H1 (cell line): ENCODE results near the gene EFHD1. TPM values are rescaled to one million over a fixed set of nuclear protein-coding genes. Genes with fewer than 3 reads are reported as not detected.

ENCODE experiments used
- CTCF ChIA-PET: fragments of 300-600 bp; sonication (Branson Sonifier 250); formaldehyde crosslinking; loops from one replicate; lab custom pipeline; 2021; ENCODE audit not compliant: partially characterized antibody; lab: Charles Lee
- POLR2A ChIA-PET: fragments of 300-600 bp; sonication (Branson Sonifier 250); formaldehyde crosslinking; loops from one replicate; lab custom pipeline; 2021; ENCODE audit warnings: inconsistent platforms; ENCODE audit not compliant: partially characterized antibody; lab: Charles Lee
- DNase-seq, 2 experiments: peaks; one replicate each; pipeline versions ENCODE4 v3.0.0 to v3.0.0-alpha.2; 2010 to 2022; ENCODE audit warnings: low spot score in 2 of 2, low read depth in 1 of 2, mixed read lengths in 1 of 2
- FAIRE-seq: peaks from 2 replicates; lab custom pipeline; 2011; peaks lifted over from hg19 to GRCh38; lab: Jason Lieb, UNC
- H2AFZ ChIP-seq: 2 replicates; pipeline ENCODE4 v1.8.1; 2012; ENCODE audit warnings: low read length, inconsistent platforms
- H2AK5ac ChIP-seq: 2 replicates; pipeline ENCODE4 v1.6.1; 2013; ENCODE audit warnings: low read depth, low read length
- H2BK120ac ChIP-seq: replicated peaks from 2 replicates; pipeline ENCODE3; 2013; ENCODE audit warnings: low read depth, low read length, inconsistent platforms
- H2BK12ac ChIP-seq: 2 replicates; pipeline ENCODE4 v1.6.1; 2013; ENCODE audit warnings: low read depth, low read length
- H2BK15ac ChIP-seq: 2 replicates; pipeline ENCODE4 v1.6.1; 2013; ENCODE audit warnings: low read length
- H2BK20ac ChIP-seq: 2 replicates; pipeline ENCODE4 v1.6.1; 2013; ENCODE audit warnings: low read length
- H2BK5ac ChIP-seq: 2 replicates; pipeline ENCODE4 v1.6.1; 2013; ENCODE audit warnings: low read depth, low read length
- H3K14ac ChIP-seq: 2 replicates; pipeline ENCODE4 v1.6.1; 2013; ENCODE audit warnings: inconsistent platforms; ENCODE audit not compliant: insufficient read length
- H3K18ac ChIP-seq: 2 replicates; pipeline ENCODE4 v1.6.1; 2013; ENCODE audit warnings: low read length; ENCODE audit errors: extremely low read depth
- H3K23ac ChIP-seq: 2 replicates; pipeline ENCODE4 v1.6.1; 2013; ENCODE audit warnings: inconsistent platforms; ENCODE audit not compliant: insufficient read length
- H3K23me2 ChIP-seq: 2 replicates; pipeline ENCODE4 v1.6.1; 2013; ENCODE audit warnings: low read depth, low read length
- H3K27ac ChIP-seq: 2 replicates; pipeline ENCODE4 v1.6.1; 2011; ENCODE audit warnings: low read depth, low read length, inconsistent platforms
- H3K27me3 ChIP-seq, 4 experiments: replicated peaks in 1 of 4; 1 replicate in 1 of 4; 2 replicates in 3 of 4; pipeline versions ENCODE4 v1.6.1 to v1.8.1; 2011 to 2013; ENCODE audit warnings: low read length in 3 of 4, mild to moderate bottlenecking in 3 of 4, inconsistent platforms in 2 of 4, mixed read lengths in 2 of 4, moderate library complexity in 1 of 4; ENCODE audit not compliant: control insufficient read depth in 3 of 4, insufficient read depth in 3 of 4; ENCODE audit errors: extremely low read depth in 1 of 4
- H3K36me3 ChIP-seq, 4 experiments: 2 replicates each; pipeline versions ENCODE4 v1.6.1 to v1.8.1; 2011 to 2013; ENCODE audit warnings: mild to moderate bottlenecking in 4 of 4, low read length in 3 of 4, moderate library complexity in 2 of 4, control low read depth in 1 of 4, inconsistent platforms in 1 of 4; ENCODE audit not compliant: insufficient read depth in 4 of 4, control insufficient read depth in 2 of 4
- H3K4ac ChIP-seq: replicated peaks from 2 replicates; pipeline ENCODE3; 2013; ENCODE audit warnings: low read length, low read depth, mixed read lengths, inconsistent platforms; ENCODE audit not compliant: insufficient read length
- H3K4me1 ChIP-seq, 4 experiments: replicated peaks in 1 of 4; 1 replicate in 1 of 4; 2 replicates in 3 of 4; pipeline versions ENCODE4 v1.6.1 to v1.8.1; 2011 to 2013; ENCODE audit warnings: low read length in 3 of 4, inconsistent platforms in 2 of 4, mixed read lengths in 1 of 4; ENCODE audit not compliant: insufficient read depth in 4 of 4, control insufficient read depth in 3 of 4
- H3K4me2 ChIP-seq, 2 experiments: 2 replicates each; pipeline versions ENCODE4 v1.6.1 to v1.8.1; 2011 to 2013; ENCODE audit warnings: low read depth in 2 of 2, low read length in 2 of 2, control low read depth in 1 of 2, inconsistent platforms in 1 of 2, mild to moderate bottlenecking in 1 of 2; ENCODE audit not compliant: insufficient read depth in 1 of 2
- H3K4me3 ChIP-seq, 4 experiments: fragments of 200-600, 300-600 bp in 1 of 4; sonication (generic), shearing (Covaris generic), sonication (Bioruptor Twin) in 1 of 4; 2 replicates each; pipeline versions ENCODE4 v1.5.1 to v1.8.1; 2011 to 2016; ENCODE audit warnings: low read length in 4 of 4, low read depth in 3 of 4, control low read depth in 2 of 4, inconsistent platforms in 2 of 4, mild to moderate bottlenecking in 2 of 4, mixed read lengths in 1 of 4, moderate library complexity in 1 of 4; ENCODE audit not compliant: insufficient read depth in 2 of 4; ENCODE audit errors: extremely low read depth in 1 of 4
- H3K56ac ChIP-seq: replicated peaks from 2 replicates; pipeline ENCODE3; 2013; ENCODE audit warnings: low read depth, mild to moderate bottlenecking, mixed read lengths, low read length, inconsistent platforms; ENCODE audit not compliant: insufficient read length
- H3K79me1 ChIP-seq: 2 replicates; pipeline ENCODE4 v1.6.1; 2013; ENCODE audit warnings: low read depth, low read length, control low read depth
- H3K79me2 ChIP-seq, 2 experiments: 2 replicates each; pipeline versions ENCODE4 v1.6.1 to v1.8.1; 2012 to 2013; ENCODE audit warnings: low read length in 2 of 2, mild to moderate bottlenecking in 2 of 2, inconsistent platforms in 1 of 2; ENCODE audit not compliant: insufficient read depth in 2 of 2, control insufficient read depth in 1 of 2
- H3K9ac ChIP-seq, 4 experiments: replicated peaks in 1 of 4; 1 replicate in 1 of 4; 2 replicates in 3 of 4; pipeline versions ENCODE4 v1.6.1 to v1.8.1; 2011 to 2013; ENCODE audit warnings: low read depth in 3 of 4, low read length in 3 of 4, control low read depth in 2 of 4, mild to moderate bottlenecking in 2 of 4, moderate library complexity in 2 of 4, inconsistent platforms in 1 of 4; ENCODE audit errors: extremely low read depth in 1 of 4
- H3K9me3 ChIP-seq, 2 experiments: 2 replicates each; pipeline versions ENCODE4 v1.6.1 to v1.8.1; 2012 to 2013; ENCODE audit warnings: mild to moderate bottlenecking in 2 of 2, moderate library complexity in 2 of 2, control low read depth in 1 of 2, inconsistent platforms in 1 of 2, low read depth in 1 of 2, low read length in 1 of 2, mixed read lengths in 1 of 2; ENCODE audit not compliant: insufficient read depth in 2 of 2
- H4K20me1 ChIP-seq, 2 experiments: replicated peaks in 1 of 2; 2 replicates each; pipeline versions ENCODE3 to v1.8.1; 2011 to 2013; ENCODE audit warnings: inconsistent platforms in 2 of 2, low read length in 2 of 2, mild to moderate bottlenecking in 1 of 2; ENCODE audit not compliant: insufficient read depth in 2 of 2, control insufficient read depth in 1 of 2
- H4K5ac ChIP-seq: 2 replicates; pipeline ENCODE4 v1.6.1; 2013; ENCODE audit warnings: low read length, low read depth, mixed read lengths, inconsistent platforms; ENCODE audit not compliant: insufficient read length
- H4K8ac ChIP-seq: 2 replicates; pipeline ENCODE4 v1.8.0; 2013; ENCODE audit warnings: mild to moderate bottlenecking, moderate library complexity, low read length, inconsistent platforms; ENCODE audit not compliant: insufficient read depth; ENCODE audit errors: extremely low read depth
- H4K91ac ChIP-seq: replicated peaks from 2 replicates; pipeline ENCODE3; 2013; ENCODE audit warnings: low read length, mixed read lengths, inconsistent platforms; ENCODE audit not compliant: insufficient read length
- ATF2 ChIP-seq: IDR thresholded peaks from 2 replicates; pipeline ENCODE4 v1.6.1; 2012; ENCODE audit warnings: low read length, inconsistent platforms
- BCL11A ChIP-seq, 2 experiments: IDR thresholded peaks; one replicate each; pipeline ENCODE4 v1.6.1; 2011; ENCODE audit warnings: low read depth in 2 of 2, low read length in 2 of 2, mild to moderate bottlenecking in 2 of 2
- CBX5 ChIP-seq: fragments of 300-800, 300-1000 bp; sonication (generic); IDR thresholded peaks from 2 replicates; pipeline ENCODE4 v1.7.1; 2016; ENCODE audit warnings: antibody characterized with exemption, low read length, low read depth
- CEBPB ChIP-seq: IDR thresholded peaks from 2 replicates; pipeline ENCODE4 v1.6.1; 2012; ENCODE audit warnings: low read depth, low read length
- GABPA ChIP-seq: IDR thresholded peaks from 2 replicates; pipeline ENCODE4 v1.6.1; 2011; ENCODE audit warnings: mild to moderate bottlenecking, low read length, moderate library complexity, borderline replicate concordance; ENCODE audit not compliant: insufficient read depth
- NANOG ChIP-seq: IDR thresholded peaks from 2 replicates; pipeline ENCODE4 v1.6.1; 2011; ENCODE audit warnings: low read length, low read depth, mild to moderate bottlenecking, inconsistent platforms; ENCODE audit not compliant: insufficient read depth, poor library complexity, severe bottlenecking
- POLR2A ChIP-seq, 2 experiments: IDR thresholded peaks; 1 replicate in 1 of 2; 2 replicates in 1 of 2; pipeline ENCODE4 v1.6.1; 2011; ENCODE audit warnings: low read depth in 2 of 2, low read length in 2 of 2, mild to moderate bottlenecking in 2 of 2; ENCODE audit errors: control extremely low read depth in 1 of 2
- POU5F1 ChIP-seq: IDR thresholded peaks from 2 replicates; pipeline ENCODE4 v1.6.1; 2011; ENCODE audit warnings: low read depth, mild to moderate bottlenecking, low read length, moderate library complexity
- RFX5 ChIP-seq: IDR thresholded peaks from 2 replicates; pipeline ENCODE4 v1.6.1; 2011; ENCODE audit warnings: low read depth, low read length, improper control_type of control experiment, borderline replicate concordance
- SIRT6 ChIP-seq: IDR thresholded peaks from one replicate; pipeline ENCODE4 v1.7.1; 2012; ENCODE audit warnings: low read length, inconsistent platforms
- SP4 ChIP-seq: IDR thresholded peaks from 2 replicates; pipeline ENCODE4 v1.6.1; 2012; ENCODE audit warnings: low read length, inconsistent platforms
- TCF12 ChIP-seq: IDR thresholded peaks from 2 replicates; pipeline ENCODE4 v1.6.1; 2011; ENCODE audit warnings: low read depth, mild to moderate bottlenecking, low read length
- ZNF274 ChIP-seq: IDR thresholded peaks from 2 replicates; pipeline ENCODE4 v1.7.0; 2012; ENCODE audit warnings: low read length, borderline replicate concordance; ENCODE audit errors: extremely low read depth
- WGBS, 2 experiments: shearing (Covaris generic) in 1 of 2; methylation state at CpG; one replicate each; pipeline versions ENCODE4 v1.1.6 to v1.1.7; 2013 to 2015; ENCODE audit warnings: low lambda C conversion rate in 2 of 2, mixed read lengths in 2 of 2, inconsistent platforms in 1 of 2, low coverage in 1 of 2, missing lambda C conversion rate in 1 of 2; ENCODE audit not compliant: insufficient replicate concordance in 2 of 2, insufficient coverage in 1 of 2, insufficient read length in 1 of 2; ENCODE audit errors: extremely low coverage in 1 of 2, missing lambda C conversion rate in 1 of 2; 5-methylcytosine and 5-hydroxymethylcytosine counted together
- polyA plus RNA-seq, 7 experiments: library from polyadenylated mRNA; depleted of rRNA in 3 of 7; stranded (reverse) in 5 of 7; unstranded in 2 of 7; fragments of >200 nt in 5 of 7; fragments of 200-250 nt in 2 of 7; gene quantifications; 1 replicate in 5 of 7; 2 replicates in 1 of 7; 4 replicates in 1 of 7; pipeline versions ENCODE4 v1.2.1 to v1.2.3, GENCODE V29; 2011 to 2013; ENCODE audit warnings: missing spikeins in 2 of 7, mixed read lengths in 2 of 7
- total RNA-seq: library from RNA; stranded (reverse); fragmentation: NEBNext Ultra II Directional; extraction: Animal tissue kit (Norgen Biotek cat#: 25700); gene quantifications from 2 replicates; pipeline ENCODE4 v1.2.1, GENCODE V29; 2021

Gene EFHD1
- total and polyA plus RNA-seq, 2 of the 8 experiments (the other 6 are each of a cell fraction or from before 2014, with no cell fraction given), result 3.4 to 4.5 TPM

GRCh38 chr2:232728785-232729184 is 95.4 kb downstream of the EFHD1 start:
- DNase-seq (no peak), FAIRE-seq (no peak)
- H3K4me1 ChIP-seq, result no peaks in the 10 kb centered on the region
- no peak overlapping the region for H3K14ac ChIP-seq
- no peak overlapping the region for H2BK12ac ChIP-seq
- no peak overlapping the region for H3K23ac ChIP-seq
- no peaks in the 10 kb centered on the region for H3K27me3 ChIP-seq
- H3K9me3 ChIP-seq, result no peaks in the 10 kb centered on the region
- peaks cover 0 to 52% of the 10 kb centered on the region in 2 experiments; a peak in 2 of 4 replicates for H3K79me2 ChIP-seq
- H3K18ac ChIP-seq, result no peak overlapping the region
- H2AFZ ChIP-seq, result no peak overlapping the region
- no peak overlapping the region for H4K8ac ChIP-seq
- peaks cover 0 to 19% (median 6%) of the 10 kb centered on the region in 4 experiments; a peak in 5 of 8 replicates for H3K36me3 ChIP-seq
- H2AK5ac ChIP-seq, result no peak overlapping the region
- peaks cover 3% of the 10 kb centered on the region; the same call in 1 of the 2 replicates for H3K79me1 ChIP-seq
- no peak overlapping the region for H4K5ac ChIP-seq
- H3K56ac ChIP-seq, result no peak overlapping the region
- no peak overlapping the region for H3K4me3 ChIP-seq
- H2BK20ac ChIP-seq, result no peak overlapping the region
- H4K91ac ChIP-seq, result no peak overlapping the region
- peaks cover 0 to 5% of the 10 kb centered on the region in 2 experiments for H4K20me1 ChIP-seq
- no peaks in the 10 kb centered on the region for H3K23me2 ChIP-seq
- H2BK15ac ChIP-seq, result no peak overlapping the region
- no peak overlapping the region for H2BK5ac ChIP-seq
- no peak overlapping the region for H3K9ac ChIP-seq
- H3K27ac ChIP-seq, result no peak overlapping the region
- H2BK120ac ChIP-seq, result no peak overlapping the region
- CTCF ChIA-PET, result interaction anchor here (1.4 to 1.8 kb wide), 2 partner anchors 9 to 23 kb away, joined by 3 to 5 read pairs; no protein-coding TSS in a partner anchor
- POLR2A ChIA-PET, result interaction anchor here (1.4 kb wide), 1 partner anchor 12 kb away, joined by 7 read pairs; no protein-coding TSS in a partner anchor
- no peak overlapping the region for H3K4ac ChIP-seq
- WGBS, 2 experiments, result 90% methylated on average over 3 of the region's 3 CpGs; no CpG with 5 or more reads in 1 of the 2 experiments
- no peak overlapping the region for H3K4me2 ChIP-seq
- no peak for TF ChIP-seq ATF2
- TF ChIP-seq RFX5, result no peak
- no peak for TF ChIP-seq SIRT6
- TF ChIP-seq TCF12, result no peak
- TF ChIP-seq BCL11A (IDR thresholded peaks at IDR 0.05; ENCODE audit: low read depth in 2 of 2, low read length in 2 of 2), result no peak
- no peak for TF ChIP-seq CBX5
- TF ChIP-seq POU5F1, result no peak
- no peak for TF ChIP-seq CEBPB
- TF ChIP-seq GABPA, result no peak
- TF ChIP-seq POLR2A (IDR thresholded peaks at IDR 0.05; ENCODE audit: control extremely low read depth in 1 of 2, low read depth in 2 of 2, low read length in 2 of 2), result no peak
- TF ChIP-seq ZNF274, result no peak
- no peak for TF ChIP-seq SP4
- TF ChIP-seq NANOG, result no peak
